OCI-LY3 (cell line): ENCODE measurements around the gene PDCD6IP.

Experiments used
- H2AFZ ChIP-seq: fragments of 200-600, 300-600 bp; shearing (Covaris generic); 2 replicates; pipeline ENCODE4 v1.6.0; 2014; ENCODE audit warnings: antibody characterized with exemption, low read depth, low read length
- H3K27ac ChIP-seq: fragments of 200-600, 300-600 bp; sonication (generic); 2 replicates; pipeline ENCODE4 v1.5.1; 2014; ENCODE audit warnings: mild to moderate bottlenecking, low read length, moderate library complexity, mixed read lengths
- H3K27me3 ChIP-seq: fragments of 200-600, 300-600 bp; sonication (generic); 2 replicates; pipeline ENCODE4 v1.6.1; 2014; ENCODE audit warnings: low read depth, low read length, mixed read lengths
- H3K36me3 ChIP-seq: fragments of 200-600, 300-600 bp; sonication (generic); replicated peaks from 2 replicates; pipeline ENCODE3; 2014; ENCODE audit warnings: low read depth, low read length, mixed read lengths
- H3K4me1 ChIP-seq: fragments of 300-600, 200-600 bp; sonication (generic); 2 replicates; pipeline ENCODE4 v1.6.1; 2014; ENCODE audit warnings: low read length, mixed read lengths
- H3K4me2 ChIP-seq: fragments of 200-600, 300-600 bp; sonication (generic); 2 replicates; pipeline ENCODE4 v1.6.1; 2014; ENCODE audit warnings: low read length, mixed read lengths
- H3K4me3 ChIP-seq: fragments of 300-600, 200-600 bp; sonication (generic); 2 replicates; pipeline ENCODE4 v1.5.1; 2014; ENCODE audit warnings: antibody characterized with exemption, mild to moderate bottlenecking, low read length, moderate library complexity
- H3K79me2 ChIP-seq: fragments of 300-600, 200-600 bp; shearing (Covaris generic); 2 replicates; pipeline ENCODE4 v1.6.1; 2014; ENCODE audit warnings: mild to moderate bottlenecking, low read length, mixed read lengths
- H3K9ac ChIP-seq: fragments of 300-600, 200-600 bp; shearing (Covaris generic); 2 replicates; pipeline ENCODE4 v1.6.0; 2014; ENCODE audit warnings: mild to moderate bottlenecking, low read length, moderate library complexity
- H3K9me3 ChIP-seq: fragments of 200-600, 300-600 bp; shearing (Covaris generic); 2 replicates; pipeline ENCODE4 v1.6.1; 2014; ENCODE audit warnings: low read length, mixed read lengths; ENCODE audit not compliant: insufficient read depth
- H4K20me1 ChIP-seq: fragments of 200-600, 300-600 bp; sonication (generic); 2 replicates; pipeline ENCODE4 v1.6.1; 2016; ENCODE audit warnings: low read length, mixed read lengths; ENCODE audit not compliant: insufficient read depth
- EZH2phosphoT487 ChIP-seq: fragments of 200-600 bp; shearing (Covaris generic); IDR thresholded peaks from 2 replicates; pipeline ENCODE4 v1.6.1; 2018; ENCODE audit warnings: antibody characterized with exemption, mixed run types, low read depth
- TF ChIP-seq, protein P1 (sequence below): fragments of 200-600, 300-600 bp; sonication (generic); IDR thresholded peaks from 2 replicates; pipeline ENCODE4 v1.5.1; 2014; ENCODE audit warnings: antibody characterized with exemption, low read length, low read depth

Gene PDCD6IP

DNA sequence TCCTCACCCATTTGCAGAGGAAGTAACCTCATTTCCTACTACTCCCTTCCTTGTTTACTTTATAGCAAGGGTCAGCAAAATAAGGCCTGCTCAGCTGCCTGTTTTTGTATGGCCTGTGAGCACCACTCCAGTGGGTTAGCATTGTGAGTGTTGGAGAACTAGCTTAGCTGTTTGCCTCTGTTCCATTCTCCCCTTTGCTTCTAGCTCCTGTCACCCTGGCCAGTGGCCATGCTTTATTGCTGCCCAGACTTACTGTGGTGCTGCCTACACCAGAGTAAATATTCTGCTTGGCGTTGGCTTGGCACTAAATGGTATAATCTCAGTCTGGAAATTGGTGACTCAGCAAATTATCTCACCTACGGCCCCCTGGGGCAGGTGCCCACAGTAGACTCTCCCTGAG is 8.8 kb downstream of the PDCD6IP start:
- H3K9ac ChIP-seq = no peak overlapping the region
- peaks cover 63% of the 10 kb centered on the region for H4K20me1 ChIP-seq
- no peak overlapping the region for H3K4me2 ChIP-seq

DNA sequence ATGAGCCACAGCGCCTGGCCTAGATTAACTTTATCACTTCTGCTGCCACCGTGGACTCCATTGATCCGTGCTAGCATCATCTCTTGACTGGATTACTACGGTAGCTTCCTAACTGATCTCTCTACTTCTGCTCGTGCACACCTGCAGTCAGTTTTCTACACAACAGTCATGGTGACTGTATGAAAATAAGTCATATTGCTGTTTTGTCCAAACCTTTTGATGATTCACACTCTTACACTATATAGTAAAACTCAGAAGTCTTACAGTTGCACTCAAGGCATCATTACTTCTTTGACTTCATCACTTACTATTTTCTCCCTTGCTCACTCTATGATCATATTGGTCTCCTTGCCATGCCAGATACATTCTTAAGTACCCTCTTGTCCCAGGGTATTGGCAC is 10.1 kb downstream of the PDCD6IP start:
- H3K9ac ChIP-seq = no peak overlapping the region
- no peak overlapping the region for H3K4me2 ChIP-seq
- no peaks in the 10 kb centered on the region for H3K27me3 ChIP-seq
- H3K9me3 ChIP-seq = no peaks in the 10 kb centered on the region
- peaks cover 20% of the 10 kb centered on the region for H3K36me3 ChIP-seq
- no peak overlapping the region for H3K4me3 ChIP-seq
- H2AFZ ChIP-seq = no peak overlapping the region
- H4K20me1 ChIP-seq = peaks cover 65% of the 10 kb centered on the region
- H3K79me2 ChIP-seq = peaks cover 81% of the 10 kb centered on the region
- H3K4me1 ChIP-seq = no peaks in the 10 kb centered on the region
- TF ChIP-seq EZH2phosphoT487 = no peak
- TF ChIP-seq, protein P1, sequence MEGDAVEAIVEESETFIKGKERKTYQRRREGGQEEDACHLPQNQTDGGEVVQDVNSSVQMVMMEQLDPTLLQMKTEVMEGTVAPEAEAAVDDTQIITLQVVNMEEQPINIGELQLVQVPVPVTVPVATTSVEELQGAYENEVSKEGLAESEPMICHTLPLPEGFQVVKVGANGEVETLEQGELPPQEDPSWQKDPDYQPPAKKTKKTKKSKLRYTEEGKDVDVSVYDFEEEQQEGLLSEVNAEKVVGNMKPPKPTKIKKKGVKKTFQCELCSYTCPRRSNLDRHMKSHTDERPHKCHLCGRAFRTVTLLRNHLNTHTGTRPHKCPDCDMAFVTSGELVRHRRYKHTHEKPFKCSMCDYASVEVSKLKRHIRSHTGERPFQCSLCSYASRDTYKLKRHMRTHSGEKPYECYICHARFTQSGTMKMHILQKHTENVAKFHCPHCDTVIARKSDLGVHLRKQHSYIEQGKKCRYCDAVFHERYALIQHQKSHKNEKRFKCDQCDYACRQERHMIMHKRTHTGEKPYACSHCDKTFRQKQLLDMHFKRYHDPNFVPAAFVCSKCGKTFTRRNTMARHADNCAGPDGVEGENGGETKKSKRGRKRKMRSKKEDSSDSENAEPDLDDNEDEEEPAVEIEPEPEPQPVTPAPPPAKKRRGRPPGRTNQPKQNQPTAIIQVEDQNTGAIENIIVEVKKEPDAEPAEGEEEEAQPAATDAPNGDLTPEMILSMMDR = no peak
- no peak overlapping the region for H3K27ac ChIP-seq

More for the DNA sequence above, 8.8 kb downstream of the PDCD6IP start:
- TF ChIP-seq, protein P1 = no peak
- no peak for TF ChIP-seq EZH2phosphoT487
- Histone ChIP-seq H3K27ac (no peak overlapping the region), H3K9me3 (no peaks in the 10 kb centered on the region), H3K79me2 (peaks cover 92% of the 10 kb centered on the region), H3K4me3 (no peak overlapping the region), H3K27me3 (no peaks in the 10 kb centered on the region), H3K4me1 (no peaks in the 10 kb centered on the region), H3K36me3 (peaks cover 26% of the 10 kb centered on the region), H2AFZ (no peak overlapping the region)

DNA sequence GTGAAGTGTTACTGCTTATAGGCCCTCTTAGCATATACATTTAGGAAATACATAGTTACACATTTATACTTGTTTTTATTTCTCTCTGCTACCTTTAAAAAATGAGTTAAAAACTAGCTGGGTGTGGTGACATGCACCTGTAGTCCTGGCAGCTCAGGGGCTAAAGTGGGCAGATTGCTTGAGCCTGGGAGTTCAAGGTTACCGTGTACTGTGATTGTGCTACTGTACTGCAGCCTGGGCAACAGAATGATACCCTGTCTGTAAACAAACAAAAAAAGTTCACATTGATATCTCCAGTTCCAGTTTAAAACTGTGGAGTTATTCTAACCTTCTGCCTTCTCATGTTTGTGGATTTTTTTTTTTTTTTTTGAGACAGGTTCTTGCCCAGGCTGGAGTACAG is 12.1 kb downstream of the PDCD6IP start:
- Histone ChIP-seq H3K79me2 (peaks cover 63% of the 10 kb centered on the region), H3K4me2 (no peak overlapping the region), H4K20me1 (peaks cover 59% of the 10 kb centered on the region)

DNA sequence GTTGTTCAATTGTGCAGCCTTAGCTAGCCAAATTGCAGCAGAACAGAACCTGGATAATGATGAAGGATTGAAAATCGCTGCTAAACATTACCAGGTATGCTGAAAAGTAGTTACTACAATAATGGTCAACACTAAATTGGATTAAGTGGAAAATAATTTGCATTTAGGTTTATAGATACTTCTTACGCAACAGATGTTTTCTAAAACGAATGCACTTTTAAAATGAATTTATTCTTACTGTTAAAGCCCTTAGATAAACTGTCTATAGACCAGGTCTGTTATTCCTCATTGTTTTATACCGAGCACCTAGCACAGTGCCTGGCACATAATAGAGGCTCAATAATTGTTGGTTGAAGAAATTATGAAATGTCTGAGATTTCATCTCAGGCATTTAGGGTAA is 23.6 kb downstream of the PDCD6IP start:
- TF ChIP-seq, protein P1 = no peak
- no peak for TF ChIP-seq EZH2phosphoT487
- H3K27ac ChIP-seq = no peak overlapping the region
- no peaks in the 10 kb centered on the region for H3K27me3 ChIP-seq
- no peak overlapping the region for H2AFZ ChIP-seq
- H4K20me1 ChIP-seq = no peaks in the 10 kb centered on the region; the same call in 1 of the 2 replicates
- no peaks in the 10 kb centered on the region for H3K9me3 ChIP-seq
- H3K36me3 ChIP-seq = peaks cover 17% of the 10 kb centered on the region
- no peaks in the 10 kb centered on the region for H3K4me1 ChIP-seq
- H3K9ac ChIP-seq = no peak overlapping the region
- no peak overlapping the region for H3K4me2 ChIP-seq
- no peak overlapping the region for H3K4me3 ChIP-seq
- H3K79me2 ChIP-seq = peaks cover 13% of the 10 kb centered on the region

More for the DNA sequence above, 12.1 kb downstream of the PDCD6IP start:
- H3K27me3 ChIP-seq = no peaks in the 10 kb centered on the region
- no peak overlapping the region for H3K4me3 ChIP-seq
- no peak overlapping the region for H2AFZ ChIP-seq
- H3K9ac ChIP-seq = no peak overlapping the region
- TF ChIP-seq, protein P1 = no peak
- TF ChIP-seq EZH2phosphoT487 = no peak
- H3K36me3 ChIP-seq = peaks cover 12% of the 10 kb centered on the region
- H3K4me1 ChIP-seq = no peaks in the 10 kb centered on the region
- no peaks in the 10 kb centered on the region for H3K9me3 ChIP-seq
- no peak overlapping the region for H3K27ac ChIP-seq
